Measurements from ENCODE around the gene CHDH.

The CHDH gene, protein sequence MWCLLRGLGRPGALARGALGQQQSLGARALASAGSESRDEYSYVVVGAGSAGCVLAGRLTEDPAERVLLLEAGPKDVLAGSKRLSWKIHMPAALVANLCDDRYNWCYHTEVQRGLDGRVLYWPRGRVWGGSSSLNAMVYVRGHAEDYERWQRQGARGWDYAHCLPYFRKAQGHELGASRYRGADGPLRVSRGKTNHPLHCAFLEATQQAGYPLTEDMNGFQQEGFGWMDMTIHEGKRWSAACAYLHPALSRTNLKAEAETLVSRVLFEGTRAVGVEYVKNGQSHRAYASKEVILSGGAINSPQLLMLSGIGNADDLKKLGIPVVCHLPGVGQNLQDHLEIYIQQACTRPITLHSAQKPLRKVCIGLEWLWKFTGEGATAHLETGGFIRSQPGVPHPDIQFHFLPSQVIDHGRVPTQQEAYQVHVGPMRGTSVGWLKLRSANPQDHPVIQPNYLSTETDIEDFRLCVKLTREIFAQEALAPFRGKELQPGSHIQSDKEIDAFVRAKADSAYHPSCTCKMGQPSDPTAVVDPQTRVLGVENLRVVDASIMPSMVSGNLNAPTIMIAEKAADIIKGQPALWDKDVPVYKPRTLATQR

GRCh38 chr3:53846134-53846850, at the start of gene CHDH, which contains the start of gene IL17RB:
CHDH (minus strand) TSS chr3:53846419; CDS start chr3:53824008, 22,411 bp downstream.
IL17RB (plus strand) TSS chr3:53846568; CDS start chr3:53846589, 21 bp downstream.
- DNase-seq = peak; percentile 74

GRCh38 chr3:53892286-53892637, 46.0 kb upstream of the CHDH start:
- DNase-seq = no peak

DNA sequence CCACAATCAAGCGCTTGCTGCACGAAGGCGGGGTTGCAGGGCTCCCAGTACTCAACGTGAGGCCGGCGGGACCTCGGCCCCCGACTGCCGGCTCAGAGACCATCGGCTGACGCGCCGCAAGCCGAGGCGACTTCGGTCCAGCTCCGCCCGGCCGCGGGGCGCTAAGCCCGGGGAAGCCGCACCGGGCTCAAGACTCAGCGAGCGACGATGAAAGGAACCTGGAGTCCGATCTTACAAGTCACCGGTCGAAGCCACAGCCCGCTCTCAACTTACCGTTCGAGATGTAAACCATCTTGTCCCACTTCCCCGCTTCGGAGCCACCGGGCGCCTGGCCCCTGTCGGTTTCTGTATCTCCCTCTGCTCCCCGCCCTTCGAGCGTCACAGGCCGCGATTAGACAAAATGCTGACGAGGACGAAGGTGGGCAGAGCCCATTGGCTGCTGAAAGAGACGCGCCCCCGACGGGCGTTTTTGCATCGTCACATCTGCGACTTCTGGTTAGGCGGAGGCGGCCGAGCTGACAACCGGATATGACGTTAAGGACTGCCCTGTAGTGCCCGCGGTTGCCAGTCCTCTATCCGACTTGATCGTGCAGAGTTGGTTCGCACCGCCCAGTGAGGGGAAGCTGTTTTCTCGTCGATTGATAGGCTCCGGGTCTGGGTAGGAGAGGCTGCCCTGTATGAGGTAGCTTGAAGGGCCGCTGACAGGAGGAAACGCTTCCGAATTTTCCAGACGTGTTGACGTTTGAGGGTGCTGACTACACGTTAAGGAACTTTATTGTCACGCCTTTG, 45.5 kb upstream of the CHDH start, which contains the start of gene SELENOK:
SELENOK (minus strand) TSS at position 363 of the 789 bp plus-strand sequence.
- peak; percentile 96 for DNase-seq

DNA sequence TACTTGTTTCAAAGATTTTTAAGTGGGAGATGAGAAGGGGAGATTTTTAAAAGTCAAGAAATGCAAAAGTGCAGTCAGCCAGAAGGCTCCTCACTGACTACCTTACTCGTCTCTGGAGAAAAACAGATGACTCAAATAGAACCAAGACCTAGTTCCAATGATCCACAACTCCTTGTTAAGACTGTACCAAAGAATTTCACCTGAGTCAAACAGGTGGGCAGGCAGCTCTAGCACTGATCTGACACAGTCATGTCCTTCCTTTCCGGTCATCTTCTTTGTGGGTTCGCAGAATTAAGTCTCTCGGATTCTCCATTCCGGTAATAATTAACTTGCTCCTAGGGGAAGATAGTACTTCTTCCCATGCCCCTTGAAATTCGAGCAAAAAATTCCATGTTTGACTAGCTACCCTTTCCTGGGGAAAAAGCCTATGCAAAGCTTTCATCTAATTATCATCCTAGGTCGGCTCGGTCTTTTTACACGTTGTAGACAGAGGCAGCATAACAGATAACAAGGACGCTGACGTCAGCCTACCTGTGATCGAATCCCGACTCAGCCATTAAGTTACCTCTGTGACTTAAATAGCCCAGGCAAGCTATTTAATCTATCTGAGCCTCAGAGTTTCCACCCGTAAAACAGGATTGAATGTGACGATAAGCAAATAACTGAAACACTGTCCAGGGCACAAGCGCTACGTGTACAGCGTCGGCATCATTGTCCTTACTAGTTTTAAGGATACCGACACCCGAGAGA, 44.7 kb upstream of the CHDH start:
- DNase-seq = peak; percentile 57

- no peak for DNase-seq
These were observed 42.0 kb upstream of the CHDH start for GRCh38 chr3:53888232-53888631.

DNA sequence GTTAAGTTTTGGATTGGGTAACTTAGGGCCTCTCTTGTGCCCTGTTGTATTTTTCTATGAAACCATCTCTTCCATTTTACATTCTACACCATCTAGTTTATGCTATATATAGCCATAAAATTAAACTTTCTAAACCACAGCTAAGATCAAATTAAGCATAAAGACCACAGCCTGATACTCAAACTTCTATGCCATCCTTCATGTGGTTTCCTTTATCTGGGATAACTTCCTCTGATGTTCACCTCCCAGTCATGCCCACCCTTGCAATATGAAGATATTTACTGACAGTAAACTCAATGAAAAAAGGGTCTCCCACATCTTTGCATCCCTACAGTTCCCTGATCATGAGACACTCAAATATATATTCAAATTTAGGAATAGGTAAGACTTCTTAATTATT, 41.2 kb upstream of the CHDH start:
- DNase-seq = no peak

- DNase-seq = peak; percentile 1
These were observed 39.0 kb upstream of the CHDH start for GRCh38 chr3:53885239-53885638.

- DNase-seq = no peak
These were observed 38.4 kb upstream of the CHDH start for GRCh38 chr3:53884623-53885022.

GRCh38 chr3:53883008-53883407, 36.8 kb upstream of the CHDH start:
- no peak for DNase-seq

- peak; percentile 70 for DNase-seq
These were observed 35.7 kb upstream of the CHDH start, which contains the start of gene ACTR8 for GRCh38 chr3:53881691-53882593. ACTR8 (minus strand) TSS chr3:53882152; CDS start chr3:53882101, 51 bp downstream.

GRCh38 chr3:53880396-53881345, 34.5 kb upstream of the CHDH start:
- DNase-seq = no peak

DNA sequence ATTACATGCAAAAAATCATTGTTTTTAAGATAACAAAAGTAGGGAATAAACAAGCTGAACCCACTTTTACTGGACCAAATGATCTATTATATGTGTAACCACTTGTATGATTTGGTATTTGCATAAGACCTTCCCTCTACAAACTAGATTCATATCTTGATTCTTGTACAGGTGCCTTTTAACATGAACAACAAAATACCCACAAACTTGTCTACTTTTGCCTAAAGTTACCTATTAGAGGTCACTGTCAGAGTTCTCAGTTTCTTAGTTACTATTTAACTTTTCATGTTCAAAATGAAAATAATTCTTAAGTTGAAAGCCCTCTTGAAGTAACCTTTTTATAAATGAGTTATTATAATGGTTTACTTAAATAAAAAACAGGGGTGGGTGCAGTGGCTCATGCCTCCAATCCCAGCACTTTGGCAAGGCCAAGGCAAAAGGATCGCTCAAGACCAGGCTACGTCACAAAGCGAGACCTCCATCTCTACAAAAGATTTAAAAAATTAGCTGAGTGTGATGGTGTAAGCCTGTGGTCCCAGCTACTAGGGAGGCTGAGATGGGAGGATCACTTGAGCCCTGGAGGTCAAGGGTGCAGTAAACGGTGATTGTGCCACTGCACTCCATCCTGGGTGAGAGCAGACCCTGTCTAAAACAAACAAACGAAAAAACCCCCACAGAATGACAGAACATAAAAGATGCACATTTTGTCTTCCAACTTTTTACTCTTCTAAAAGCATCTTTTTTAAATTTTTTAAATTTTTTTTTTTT, 19.7 kb upstream of the CHDH start:
- no peak for DNase-seq

DNA sequence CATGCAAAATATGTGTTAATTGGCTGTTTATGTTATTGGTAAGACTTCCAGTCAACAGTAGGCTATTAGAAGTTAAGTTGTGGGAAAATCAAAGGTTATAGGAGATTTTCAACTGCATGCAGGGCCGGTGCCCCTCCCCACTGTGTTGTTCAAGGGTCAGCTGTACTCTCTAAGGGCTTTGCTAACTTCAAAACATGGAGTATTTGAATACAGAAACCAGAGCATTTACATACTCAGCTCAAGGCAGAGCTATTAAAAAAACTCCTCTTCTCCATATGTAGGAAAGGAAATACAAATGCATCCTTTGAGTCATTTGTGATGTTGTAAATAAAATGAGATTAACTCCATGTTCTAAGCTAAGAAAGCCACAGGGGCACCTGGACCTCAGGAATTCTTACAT, 16.9 kb upstream of the CHDH start:
- DNase-seq = no peak

GRCh38 chr3:53862241-53862640, 16.0 kb upstream of the CHDH start:
- no peak for DNase-seq

GRCh38 chr3:53860196-53860595, 14.0 kb upstream of the CHDH start:
- no peak for DNase-seq

- DNase-seq = no peak
These were observed 13.0 kb upstream of the CHDH start for GRCh38 chr3:53859178-53859577.

GRCh38 chr3:53858096-53858741, 12.0 kb upstream of the CHDH start:
- DNase-seq = no peak

DNA sequence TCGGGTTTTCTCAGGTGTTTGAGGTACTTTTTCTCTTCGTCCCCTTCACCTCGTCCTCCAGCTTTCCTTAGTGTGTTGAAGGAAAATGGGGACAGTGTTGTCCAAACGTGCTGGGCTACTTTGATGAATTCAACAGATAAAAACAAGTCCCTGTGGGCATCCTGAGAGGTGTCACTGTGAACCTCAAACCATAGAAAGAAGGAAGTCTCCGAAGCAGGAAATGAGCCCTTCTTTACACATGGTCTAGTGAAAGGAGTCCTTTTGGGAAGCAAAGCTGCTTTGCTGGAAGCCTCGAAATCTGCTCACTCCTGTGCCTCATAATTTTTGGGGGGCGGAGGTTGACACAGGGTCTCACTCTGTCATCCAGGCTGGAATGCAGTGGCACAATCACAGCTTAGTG, 10.7 kb upstream of the CHDH start:
- DNase-seq = no peak
